IMR-90 (cell line): Measurements from ENCODE around the gene MMAA. TPM values are rescaled to one million over a fixed set of nuclear protein-coding genes. Genes with fewer than 3 reads are reported as not detected.

ENCODE experiments used
- ATAC-seq: fragments of 200-7000 bp; cut with Tn5 transposase; 2 replicates; pipeline ENCODE4 v1.9.1; 2020; ENCODE audit warnings: low read depth, mild to moderate bottlenecking, moderate library complexity
- Bru-seq: library from RNA; stranded (reverse); fragments of 400-500 nt; gene quantifications from one replicate; lab custom pipeline; 2021; lab: Mats Ljungman, UMichigan
- BruChase-seq, 2 experiments: library from RNA; stranded (reverse); fragments of 400-500 nt; gene quantifications; one replicate each; lab custom pipeline; 2021; lab: Mats Ljungman, UMichigan
- BruUV-seq: library from RNA; stranded (reverse); fragments of 400-500 nt; replicated peaks from 2 replicates; lab custom pipeline; 2021; lab: Mats Ljungman, UMichigan
- CTCF ChIA-PET: fragments of 300-600 bp; formaldehyde crosslinking; extraction: SDS; loops from one replicate; lab custom pipeline; 2021; ENCODE audit warnings: antibody characterized with exemption; lab: Yijun Ruan, JAX
- POLR2A ChIA-PET: fragments of 300-600 bp; sonication (Branson Sonifier 250); formaldehyde crosslinking; loops from one replicate; lab custom pipeline; 2022; ENCODE audit warnings: antibody characterized with exemption; ENCODE audit not compliant: unreplicated experiment; lab: Charles Lee
- DNase-seq: peaks from one replicate; pipeline ENCODE4 v3.0.0; 2013
- H2AFZ ChIP-seq: replicated peaks from 2 replicates; pipeline ENCODE3; 2013; ENCODE audit warnings: low read length, mild to moderate bottlenecking; ENCODE audit not compliant: poor library complexity
- H2AK5ac ChIP-seq: 2 replicates; pipeline ENCODE4 v1.6.1; 2013; ENCODE audit warnings: low read depth, low read length, inconsistent platforms
- H2AK9ac ChIP-seq: replicated peaks from 2 replicates; pipeline ENCODE3; 2013; ENCODE audit warnings: mild to moderate bottlenecking, low read depth, low read length, moderate library complexity; ENCODE audit not compliant: poor library complexity
- H2BK120ac ChIP-seq: 2 replicates; pipeline ENCODE4 v1.6.1; 2013; ENCODE audit warnings: low read depth, low read length, inconsistent platforms
- H2BK15ac ChIP-seq: 3 replicates; pipeline ENCODE4 v1.6.1; 2013; ENCODE audit warnings: low read depth, low read length, inconsistent platforms
- H2BK20ac ChIP-seq: 2 replicates; pipeline ENCODE4 v1.6.1; 2013; ENCODE audit warnings: low read depth, mild to moderate bottlenecking, inconsistent platforms, low read length, moderate library complexity
- H2BK5ac ChIP-seq: 2 replicates; pipeline ENCODE4 v1.6.1; 2013; ENCODE audit warnings: mild to moderate bottlenecking, low read depth, low read length, inconsistent platforms; ENCODE audit not compliant: poor library complexity, severe bottlenecking
- H3K14ac ChIP-seq: replicated peaks from 2 replicates; pipeline ENCODE4 v1.6.1; 2013; ENCODE audit warnings: low read depth, low read length, inconsistent platforms
- H3K18ac ChIP-seq: 2 replicates; pipeline ENCODE4 v1.6.1; 2013; ENCODE audit warnings: low read depth, low read length, control low read depth
- H3K23ac ChIP-seq: 2 replicates; pipeline ENCODE4 v1.6.1; 2013; ENCODE audit warnings: low read depth, low read length, inconsistent platforms
- H3K27ac ChIP-seq: 2 replicates; pipeline ENCODE4 v1.5.1; 2013; ENCODE audit warnings: mild to moderate bottlenecking, control low read depth, low read length; ENCODE audit not compliant: insufficient read depth
- H3K27me3 ChIP-seq: 2 replicates; pipeline ENCODE4 v1.6.1; 2013; ENCODE audit warnings: low read length; ENCODE audit not compliant: control insufficient read depth, insufficient read depth
- H3K36me3 ChIP-seq: 2 replicates; pipeline ENCODE4 v1.6.1; 2013; ENCODE audit warnings: low read length, mixed read lengths; ENCODE audit not compliant: control insufficient read depth, insufficient read depth
- H3K4ac ChIP-seq: 2 replicates; pipeline ENCODE4 v1.6.1; 2013; ENCODE audit warnings: low read depth, low read length, inconsistent platforms
- H3K4me1 ChIP-seq: 2 replicates; pipeline ENCODE4 v1.6.1; 2013; ENCODE audit warnings: low read length, mixed read lengths; ENCODE audit not compliant: control insufficient read depth, insufficient read depth
- H3K4me2 ChIP-seq: 2 replicates; pipeline ENCODE4 v1.6.1; 2013; ENCODE audit warnings: low read depth, mild to moderate bottlenecking, control low read depth, low read length, moderate library complexity
- H3K4me3 ChIP-seq: 2 replicates; pipeline ENCODE4 v1.5.1; 2013; ENCODE audit warnings: low read depth, mild to moderate bottlenecking, control low read depth, low read length, moderate library complexity; ENCODE audit not compliant: insufficient read depth
- H3K56ac ChIP-seq: 2 replicates; pipeline ENCODE4 v1.6.1; 2013; ENCODE audit warnings: low read length, inconsistent platforms; ENCODE audit not compliant: insufficient read depth; ENCODE audit errors: extremely low read depth
- H3K79me1 ChIP-seq, 2 experiments: 2 replicates each; pipeline ENCODE4 v1.6.1; 2013; ENCODE audit warnings: low read length in 2 of 2, inconsistent platforms in 1 of 2, low read depth in 1 of 2
- H3K9ac ChIP-seq: 2 replicates; pipeline ENCODE4 v1.6.1; 2013; ENCODE audit warnings: low read depth, low read length, control low read depth
- H3K9me1 ChIP-seq: 2 replicates; pipeline ENCODE4 v1.6.1; 2013; ENCODE audit warnings: low read length, inconsistent platforms; ENCODE audit not compliant: insufficient read depth
- H3K9me3 ChIP-seq: 2 replicates; pipeline ENCODE4 v1.6.1; 2013; ENCODE audit warnings: low read length; ENCODE audit not compliant: control insufficient read depth, insufficient read depth
- H4K20me1 ChIP-seq: 2 replicates; pipeline ENCODE4 v1.6.1; 2013; ENCODE audit warnings: low read length, inconsistent platforms; ENCODE audit not compliant: insufficient read depth
- H4K5ac ChIP-seq: 2 replicates; pipeline ENCODE4 v1.6.1; 2013; ENCODE audit warnings: mild to moderate bottlenecking, low read depth, low read length, control low read depth
- H4K8ac ChIP-seq, 2 experiments: 2 replicates each; pipeline ENCODE4 v1.6.1; 2013; ENCODE audit warnings: low read depth in 2 of 2, low read length in 2 of 2, control low read depth in 1 of 2, inconsistent platforms in 1 of 2
- H4K91ac ChIP-seq: 2 replicates; pipeline ENCODE4 v1.6.1; 2013; ENCODE audit warnings: low read depth, low read length, inconsistent platforms; ENCODE audit not compliant: insufficient read depth
- CEBPB ChIP-seq: IDR thresholded peaks from 2 replicates; pipeline ENCODE4 v1.6.1; 2012; ENCODE audit warnings: low read depth, low read length, improper control_type of control experiment
- CHD1 ChIP-seq: IDR thresholded peaks from 2 replicates; pipeline ENCODE4 v1.6.1; 2012; ENCODE audit warnings: low read depth, low read length, improper control_type of control experiment
- CTCF ChIP-seq: conservative IDR thresholded peaks from 2 replicates; pipeline ENCODE4 v1.5.1; 2012; ENCODE audit warnings: mild to moderate bottlenecking, low read depth, low read length, improper control_type of control experiment
- ELK1 ChIP-seq: fragments of 150-350 bp; IDR thresholded peaks from 2 replicates; pipeline ENCODE4 v1.6.1; 2016; ENCODE audit warnings: low read depth, mild to moderate bottlenecking, low read length, moderate library complexity, borderline replicate concordance
- FOS ChIP-seq: fragments of 150-350 bp; IDR thresholded peaks from 2 replicates; pipeline ENCODE4 v1.6.1; 2016; ENCODE audit warnings: low read depth, low read length
- MAFK ChIP-seq: IDR thresholded peaks from 2 replicates; pipeline ENCODE4 v1.6.1; 2012; ENCODE audit warnings: low read depth, low read length, improper control_type of control experiment
- MXI1 ChIP-seq: IDR thresholded peaks from 2 replicates; pipeline ENCODE4 v1.6.1; 2012; ENCODE audit warnings: low read depth, mild to moderate bottlenecking, low read length, moderate library complexity, borderline replicate concordance
- NFE2L2 ChIP-seq: fragments of 150-350 bp; IDR thresholded peaks from 2 replicates; pipeline ENCODE4 v1.6.1; 2016; ENCODE audit warnings: low read depth, mild to moderate bottlenecking, low read length
- POLR2A ChIP-seq: IDR thresholded peaks from 2 replicates; pipeline ENCODE4 v1.6.1; 2012; ENCODE audit warnings: mild to moderate bottlenecking, low read depth, low read length
- RAD21 ChIP-seq: IDR thresholded peaks from 2 replicates; pipeline ENCODE4 v1.6.1; 2012; ENCODE audit warnings: low read length, improper control_type of control experiment
- RFX5 ChIP-seq: IDR thresholded peaks from 2 replicates; pipeline ENCODE4 v1.8.0; 2012; ENCODE audit warnings: low read depth, mild to moderate bottlenecking, low read length, moderate library complexity
- USF2 ChIP-seq: fragments of 150-350 bp; IDR thresholded peaks from 2 replicates; pipeline ENCODE4 v1.6.1; 2017; ENCODE audit warnings: mild to moderate bottlenecking, antibody characterized with exemption, low read length, low read depth
- WGBS, 2 experiments: methylation state at CpG; one replicate each; pipeline versions ENCODE4 v1.1.5 to v1.1.7; 2013; ENCODE audit warnings: missing lambda C conversion rate in 2 of 2; ENCODE audit not compliant: insufficient read length in 1 of 2; ENCODE audit errors: extremely low coverage in 2 of 2; 5-methylcytosine and 5-hydroxymethylcytosine counted together
- dilution Hi-C: fragments of 300-500 bp; cut with HindIII; formaldehyde crosslinking; loops from one replicate; pipeline ENCODE4 v1.14.3; 2018; ENCODE audit warnings: low sequenced_read_pairs; ENCODE audit not compliant: unreplicated experiment
- in situ Hi-C: fragments of 300-500 bp; cut with MboI; formaldehyde crosslinking; loops from 3 replicates; pipeline ENCODE4 v1.14.3; 2019; ENCODE audit warnings: low sequenced_read_pairs, inconsistent platforms, mixed read lengths
- intact Hi-C: fragments of 100-400 bp; cut with micrococcal nuclease; formaldehyde crosslinking; loops from 2 replicates; pipeline ENCODE4 v1.10.0; 2022
- long read RNA-seq: library from polyadenylated mRNA; unstranded; transcript quantifications from one replicate; pipeline ENCODE4 v2.0.0, GENCODE V29; 2021; ENCODE audit not compliant: unreplicated experiment
- polyA plus RNA-seq, 3 experiments: library from polyadenylated mRNA; depleted of rRNA; stranded (reverse); fragments of >200 nt; gene quantifications; 2 replicates each; pipeline ENCODE4 v1.2.3, GENCODE V29; 2012; ENCODE audit warnings: low replicate concordance in 1 of 3
- total RNA-seq: library from RNA; depleted of rRNA; stranded (reverse); fragments of >200 nt; gene quantifications from 2 replicates; pipeline ENCODE4 v1.2.3, GENCODE V29; 2012; rRNA removed

MMAA gene
- total RNA-seq (5.2 and 7.8 TPM in 2 replicates), polyA plus RNA-seq (2012; rRNA removed) (3.9 and 4.4 TPM in 2 replicates), Bru-seq, nascent RNA (percentile 55 among the genes with signal in this experiment), BruChase-seq, experiment 1, labeled RNA remaining after a 6-hour chase (percentile 44 among the genes with signal in this experiment), BruChase-seq, experiment 2, labeled RNA remaining after a 2-hour chase (percentile 48 among the genes with signal in this experiment)
- 0.71 and 0.75 TPM in 2 replicates for polyA plus RNA-seq (2012; cell fraction: cytosol; rRNA removed)
- polyA plus RNA-seq (2012; cell fraction: nucleus; rRNA removed; ENCODE audit: low replicate concordance), result 0.27 and 2.9 TPM in 2 replicates
- long read RNA-seq, full-length matches to known transcripts, result 4 of 7 reads
- long read RNA-seq, partial matches to known transcripts, result 2 of 7 reads
- long read RNA-seq, other reads (novel, unspliced or antisense), result 1 of 7 reads

GRCh38 chr4:145618932-145619638 is at the start of gene MMAA:
MMAA (plus strand) TSS chr4:145619385; CDS start chr4:145639140, 19,755 bp downstream.
- Histone ChIP-seq H3K4me2 (peak within 1 kb of the TSS; percentile 92), H3K79me1 (peaks cover 10 to 17% of the 10 kb centered on the region in 2 experiments; a peak in 3 of 4 replicates), H2AK9ac (peak within 1 kb of the TSS; percentile 94), H3K4me1 (no peaks in the 10 kb centered on the region; the same call in 1 of the 2 replicates), H2BK120ac (peak within 1 kb of the TSS; percentile 87), H3K9ac (peak within 1 kb of the TSS; percentile 95), H4K5ac (peak within 1 kb of the TSS; percentile 79), H3K4me3 (peak within 1 kb of the TSS; percentile 65), H3K18ac (peak within 1 kb of the TSS; percentile 82), H2AFZ (peak within 1 kb of the TSS; percentile 93), H3K9me1 (no peaks in the 10 kb centered on the region), H3K36me3 (no peaks in the 10 kb centered on the region), H3K9me3 (no peaks in the 10 kb centered on the region), H2BK15ac (peak within 1 kb of the TSS; percentile 98; the same call in 1 of the 3 replicates), H2AK5ac (peak within 1 kb of the TSS; percentile 69), H3K27me3 (no peaks in the 10 kb centered on the region), H3K4ac (peak within 1 kb of the TSS; percentile 94), H2BK20ac (peak within 1 kb of the TSS; percentile 73), H3K27ac (peak within 1 kb of the TSS; percentile 93), H4K91ac (peak within 1 kb of the TSS; percentile 95), H3K56ac (peak within 1 kb of the TSS; percentile 99), H3K23ac (peak within 1 kb of the TSS; percentile 94), H3K14ac (peak within 1 kb of the TSS; percentile 90), H4K20me1 (no peaks in the 10 kb centered on the region), H2BK5ac (peak within 1 kb of the TSS; percentile 92), H4K8ac (peak within 1 kb of the TSS; percentile 95 to 99)
- in situ Hi-C loops, result loop anchor here (25.0 kb wide), 1 partner anchor 407 kb away; no protein-coding TSS in a partner anchor
- DNase-seq (peak; percentile 91), ATAC-seq (peak; percentile 95)
- no TSS peak for BruUV-seq
- 0% methylated on average over 16 of the region's 66 CpGs; no CpG with 5 or more reads in 1 of the 2 experiments for WGBS, 2 experiments
- POLR2A ChIA-PET, result interaction anchor here (0.6 kb wide), 1 partner anchor 201 kb away, joined by 4 read pairs; no protein-coding TSS in a partner anchor
- CTCF ChIA-PET, result no interaction called here
- intact Hi-C loops, result loop anchor here (1.0 to 5.0 kb wide), 9 partner anchors 115 to 556 kb away; partner anchors contain the start of genes LSM6, SMAD1 and ZNF827
- dilution Hi-C loops, result no loop called here
- TF ChIP-seq MAFK, result no peak
- TF ChIP-seq NFE2L2, result no peak
- peak; percentile 46 for TF ChIP-seq RAD21
- no peak for TF ChIP-seq RFX5
- peak; percentile 70 for TF ChIP-seq CTCF
- TF ChIP-seq FOS, result no peak
- TF ChIP-seq MXI1, result peak; percentile 95
- peak; percentile 81 for TF ChIP-seq USF2
- no peak for TF ChIP-seq CEBPB
- TF ChIP-seq CHD1, result 0 out of 2 replicates have a peak, but pooled peaks have one; percentile 33
- no peak for TF ChIP-seq ELK1
- TF ChIP-seq POLR2A, result peak; percentile 90
